B cell (primary cell): ENCODE measurements around the gene USP21. TPM values are rescaled to one million over a fixed set of nuclear protein-coding genes. Genes with fewer than 3 reads are reported as not detected.

Experiments
- ATAC-seq: fragments of 200-7000 bp; cut with Tn5 transposase; one replicate; pipeline ENCODE4 v1.10.0; 2021; ENCODE audit warnings: low read depth, mild to moderate bottlenecking, moderate number of reproducible peaks, moderate library complexity
- CTCF ChIA-PET: fragments of 350-600 bp; sonication (Branson Sonifier 250); formaldehyde crosslinking; loops from one replicate; lab custom pipeline; 2021; ENCODE audit warnings: antibody characterized with exemption, inconsistent platforms; lab: Charles Lee
- POLR2A ChIA-PET: fragments of 350-600 bp; sonication (Branson Sonifier 250); formaldehyde crosslinking; loops from one replicate; lab custom pipeline; 2021; ENCODE audit warnings: antibody characterized with exemption; lab: Charles Lee
- DNase-seq: peaks from one replicate; pipeline ENCODE4 v3.0.0; 2013
- H2AFZ ChIP-seq: 2 replicates; pipeline ENCODE4 v1.6.1; 2012; ENCODE audit warnings: mild to moderate bottlenecking, low read depth, low read length; ENCODE audit not compliant: insufficient read depth, poor library complexity, severe bottlenecking
- H3K27ac ChIP-seq, 2 donors: 1 replicate in 1 of 2; 2 replicates in 1 of 2; pipeline ENCODE4 v1.5.1; 2012 to 2013; ENCODE audit warnings: low read length in 2 of 2, mild to moderate bottlenecking in 2 of 2, moderate library complexity in 1 of 2
- H3K27me3 ChIP-seq, 4 experiments: fragments of 200-600 bp in 1 of 4; sonication (generic) in 1 of 4; replicated peaks in 1 of 4; 1 replicate in 2 of 4; 2 replicates in 2 of 4; pipeline versions ENCODE4 v1.6.1 to v1.7.0; 2013 to 2016; ENCODE audit warnings: low read length in 3 of 4, mild to moderate bottlenecking in 2 of 4, mixed read lengths in 1 of 4, moderate library complexity in 1 of 4; ENCODE audit not compliant: insufficient read depth in 4 of 4, control insufficient read depth in 3 of 4; ENCODE audit errors: control extremely low read depth in 1 of 4
- H3K36me3 ChIP-seq, 2 experiments: replicated peaks in 1 of 2; 1 replicate in 1 of 2; 2 replicates in 1 of 2; pipeline versions ENCODE4 v1.6.1 to v1.7.1; 2013; ENCODE audit warnings: low read length in 1 of 2; ENCODE audit not compliant: insufficient read depth in 2 of 2, control insufficient read depth in 1 of 2; ENCODE audit errors: control extremely low read depth in 1 of 2, extremely low read depth in 1 of 2
- H3K4me1 ChIP-seq, 2 donors: fragments of 200-600 bp in 1 of 2; sonication (generic) in 1 of 2; 1 replicate in 1 of 2; 2 replicates in 1 of 2; pipeline versions ENCODE4 v1.5.1 to v1.6.1; 2013 to 2017; ENCODE audit warnings: low read length in 2 of 2; ENCODE audit not compliant: control insufficient read depth in 2 of 2, insufficient read depth in 2 of 2
- H3K4me2 ChIP-seq: replicated peaks from 2 replicates; pipeline ENCODE3; 2012; ENCODE audit warnings: mild to moderate bottlenecking, low read depth, low read length; ENCODE audit not compliant: poor library complexity, severe bottlenecking
- H3K4me3 ChIP-seq, 5 experiments: fragments of 200-600 bp in 1 of 5; sonication (generic) in 1 of 5; 1 replicate in 3 of 5; 2 replicates in 2 of 5; pipeline versions ENCODE4 v1.5.1 to v1.7.0; 2011 to 2016; ENCODE audit warnings: low read length in 4 of 5, mild to moderate bottlenecking in 4 of 5, low read depth in 2 of 5, control low read depth in 1 of 5, moderate library complexity in 1 of 5; ENCODE audit not compliant: insufficient read depth in 1 of 5; ENCODE audit errors: control extremely low read depth in 1 of 5, extremely low read depth in 1 of 5
- H3K79me2 ChIP-seq: fragments of 200-600 bp; sonication (generic); one replicate; pipeline ENCODE4 v1.6.0; 2016; ENCODE audit warnings: low read length; ENCODE audit not compliant: control insufficient read depth, insufficient read depth
- H3K9ac ChIP-seq: fragments of 200-600 bp; sonication (generic); 2 replicates; pipeline ENCODE4 v1.6.1; 2017; ENCODE audit warnings: mild to moderate bottlenecking, low read length, moderate library complexity
- H3K9me3 ChIP-seq, 3 donors: one replicate each; pipeline versions ENCODE4 v1.6.1 to v1.7.1; 2013; ENCODE audit warnings: low read length in 2 of 3; ENCODE audit not compliant: control insufficient read depth in 2 of 3, insufficient read depth in 1 of 3; ENCODE audit errors: control extremely low read depth in 1 of 3
- H4K20me1 ChIP-seq: 2 replicates; pipeline ENCODE4 v1.6.0; 2012; ENCODE audit warnings: mild to moderate bottlenecking, low read length; ENCODE audit not compliant: insufficient read depth, control insufficient read depth, poor library complexity, severe bottlenecking
- H3K27ac Mint-ChIP-seq: one replicate; pipeline ENCODE4 v1.8.0; 2021; ENCODE audit warnings: mixed read lengths
- H3K27me3 Mint-ChIP-seq: one replicate; pipeline ENCODE4 v1.8.0; 2021; ENCODE audit warnings: mixed read lengths
- H3K4me1 Mint-ChIP-seq: one replicate; pipeline ENCODE4 v1.8.0; 2021; ENCODE audit warnings: mixed read lengths
- H3K4me3 Mint-ChIP-seq: one replicate; pipeline ENCODE4 v1.8.0; 2021; ENCODE audit warnings: mixed read lengths
- H3K9me3 Mint-ChIP-seq: one replicate; pipeline ENCODE4 v1.8.0; 2022; ENCODE audit warnings: mixed read lengths; ENCODE audit not compliant: insufficient read depth
- CTCF ChIP-seq: fragments of 200-600 bp; IDR thresholded peaks from one replicate; pipeline ENCODE4 v1.8.0; 2022; ENCODE audit warnings: antibody characterized with exemption, mild to moderate bottlenecking
- EZH2 ChIP-seq: IDR thresholded peaks from 2 replicates; pipeline ENCODE4 v1.6.1; 2012; ENCODE audit warnings: borderline replicate concordance, low read depth, mild to moderate bottlenecking, moderate library complexity, low read length; ENCODE audit not compliant: insufficient read depth, poor library complexity, severe bottlenecking
- WGBS: methylation state at CpG from one replicate; pipeline ENCODE4 v1.1.5; 2013; ENCODE audit warnings: missing lambda C conversion rate; ENCODE audit not compliant: insufficient coverage; 5-methylcytosine and 5-hydroxymethylcytosine counted together
- intact Hi-C: fragments of 100-400 bp; cut with micrococcal nuclease; formaldehyde crosslinking; loops from one replicate; pipeline ENCODE4 v1.10.0; 2022
- polyA plus RNA-seq: library from polyadenylated mRNA; depleted of rRNA; stranded (reverse); fragments of >200 nt; gene quantifications from 2 replicates; pipeline ENCODE4 v1.2.3, GENCODE V29; 2012
- total RNA-seq, 2 donors: library from RNA; stranded (reverse); fragments of 120-200 nt in 1 of 2; gene quantifications; 1 replicate in 1 of 2; 2 replicates in 1 of 2; pipeline versions ENCODE4 v1.2.3 to v1.2.4, GENCODE V29; 2013 to 2022

Gene USP21
- total and polyA plus RNA-seq, 2 donors (not counting 1 experiment from before 2014, with no cell fraction given) = 53.3 to 81.6 TPM

- peak within 1 kb of the TSS; percentile 95 for H3K4me2 ChIP-seq
- H2AFZ ChIP-seq = peak within 1 kb of the TSS; percentile 95
- H3K27me3 ChIP-seq = no peaks in the 10 kb centered on the region
- H3K27ac ChIP-seq = peak within 1 kb of the TSS; percentile 89 to 92
- peak; percentile 94 for ATAC-seq
- peaks cover 0 to 41% of the 10 kb centered on the region in 2 experiments for H3K36me3 ChIP-seq
- Mint-ChIP-seq H3K9me3 (no peaks in the 10 kb centered on the region), H3K27me3 (no peaks in the 10 kb centered on the region), H3K4me1 (peaks cover 47% of the 10 kb centered on the region), H3K4me3 (peak within 1 kb of the TSS; percentile 91), H3K27ac (peak within 1 kb of the TSS; percentile 99)
- H3K9me3 ChIP-seq = no peaks in the 10 kb centered on the region
- peak within 1 kb of the TSS; percentile 48 to 82 (median 69) for H3K4me3 ChIP-seq
- under 1% methylated on average over 52 of the region's 54 CpGs for WGBS
- TF ChIP-seq CTCF (peak; percentile 68), EZH2 (no peak)
- CTCF ChIA-PET = interaction anchor here (0.6 to 4.8 kb wide), 37 partner anchors 8 to 874 kb away, joined by 3 to 47 read pairs (median 4); partner anchors contain the start of genes ADAMTS4, ARHGAP30, B4GALT3 and CFAP126
- intact Hi-C loops = loop anchor here (1.0 to 2.0 kb wide), 7 partner anchors 11 to 59 kb away; partner anchors contain the start of genes B4GALT3, DEDD, NDUFS2 and NIT1
- peaks cover 19% of the 10 kb centered on the region for H3K79me2 ChIP-seq
- H3K9ac ChIP-seq = peak within 1 kb of the TSS; percentile 78
- POLR2A ChIA-PET = interaction anchor here (0.6 to 2.2 kb wide), 15 partner anchors 8 to 145 kb away, joined by 3 to 12 read pairs (median 4); partner anchors contain the start of genes B4GALT3, F11R, TOMM40L and UFC1
- H3K4me1 ChIP-seq = peaks cover 20 to 26% of the 10 kb centered on the region in 2 donors
- DNase-seq = peak; percentile 95
- H4K20me1 ChIP-seq = no peaks in the 10 kb centered on the region
Measured at GRCh38 chr1:161165742-161166668, 6.7 kb downstream of the USP21 start, which contains the start of gene PPOX. PPOX (plus strand) TSS chr1:161166426; CDS start chr1:161166848, 422 bp downstream.
